Measurements from ENCODE around the gene PLA1A.

DNA sequence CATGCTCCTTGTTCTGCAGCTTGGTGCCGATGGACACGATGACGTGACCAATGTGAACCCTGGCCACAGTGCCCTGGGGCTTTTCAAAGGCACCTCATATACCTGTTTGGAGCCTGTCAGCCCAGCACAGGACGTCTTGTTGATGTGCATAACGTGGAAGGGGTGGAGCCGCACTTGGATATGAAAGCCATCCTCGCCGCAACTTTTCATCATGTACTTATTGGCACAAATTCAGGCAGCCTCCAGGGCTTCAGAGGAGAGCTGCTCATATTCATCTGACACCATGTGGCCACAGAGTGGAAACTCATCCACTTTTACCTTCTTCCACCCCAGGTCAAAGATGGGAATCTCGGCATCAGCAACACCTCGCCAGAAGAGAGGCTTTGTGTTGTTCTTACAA, 38.0 kb downstream of the PLA1A start:
- TF ChIP-seq POLR2A (IDR thresholded peaks at IDR 0.05; ENCODE audit: low read depth, low read length), result no peak
- TF ChIP-seq POLR2AphosphoS5 (IDR thresholded peaks at IDR 0.05; ENCODE audit: low read depth, low read length), result no peak
- TF ChIP-seq TAF1 (IDR thresholded peaks at IDR 0.05; ENCODE audit: borderline replicate concordance, low read depth, low read length), result no peak

All from GM12892 (cell line).